Activated T-helper 1 cell treated with Interleukin-2 at 50 U/mL for 16 hours (primary cell): ENCODE data around the gene TNFRSF17.
"Not testable (repeated sequence)": the region's sequence is repeated elsewhere in the genome, so short reads cannot be mapped to it uniquely, and the experiment has no call there.

Experiments
- DNase-seq: peaks from one replicate; pipeline ENCODE4 v3.0.0-alpha.2; 2020; ENCODE audit warnings: low read depth

The TNFRSF17 gene

GRCh38 chr16:11964761-11965551, at the start of gene TNFRSF17:
Gene TNFRSF17, plus strand, starts transcription at chr16:11965210. Its CDS starts 115 bp downstream, at chr16:11965325.
- no peak for DNase-seq

DNA sequence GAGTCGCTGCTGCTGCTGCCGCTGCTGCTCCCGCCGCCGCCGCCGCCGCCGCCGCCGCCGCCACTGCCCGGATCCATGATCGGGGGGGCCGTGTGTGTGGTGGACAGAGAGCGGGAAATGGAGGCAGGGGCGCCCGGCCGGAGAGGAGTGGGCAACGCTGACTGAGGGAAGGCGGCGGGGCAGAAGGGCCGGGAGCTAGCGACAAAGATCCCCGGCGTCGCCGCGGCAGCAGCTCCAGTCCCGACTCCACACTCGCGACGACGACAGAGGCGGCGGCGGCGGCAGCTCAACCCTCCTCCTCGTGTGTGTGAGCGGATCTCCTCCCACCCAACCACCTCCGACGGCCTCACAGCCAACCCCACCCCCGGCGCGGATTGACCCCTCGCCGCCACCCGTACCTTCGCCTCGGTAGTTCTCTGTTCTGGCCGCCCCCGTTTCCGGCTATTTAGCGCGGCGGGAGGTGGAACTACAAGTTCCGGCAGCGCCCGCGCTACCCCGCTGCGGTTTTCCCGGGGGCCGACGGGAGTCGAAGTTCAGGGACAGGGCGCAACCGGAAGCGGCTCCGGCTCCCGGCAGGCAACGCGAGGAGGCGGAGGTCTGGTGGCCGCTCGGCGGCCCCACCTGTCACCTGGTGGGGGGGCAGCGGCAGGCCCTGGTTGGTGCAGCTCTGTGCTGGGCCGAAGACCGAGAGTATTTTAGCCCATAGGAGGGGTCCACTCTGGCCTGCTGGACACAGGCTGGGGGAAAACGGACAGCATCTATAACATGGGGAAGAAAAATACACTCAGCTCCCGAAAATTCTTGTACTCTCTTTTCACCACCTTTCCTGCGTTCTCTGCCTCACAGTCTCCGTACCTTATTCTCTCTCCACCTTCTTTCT, 49.1 kb upstream of the TNFRSF17 start, which contains the start of gene GSPT1:
GSPT1 (minus strand) TSS at position 313 of the 880 bp plus-strand sequence; CDS start at position 77, 236 bp downstream.
- DNase-seq: peak; percentile 99

DNA sequence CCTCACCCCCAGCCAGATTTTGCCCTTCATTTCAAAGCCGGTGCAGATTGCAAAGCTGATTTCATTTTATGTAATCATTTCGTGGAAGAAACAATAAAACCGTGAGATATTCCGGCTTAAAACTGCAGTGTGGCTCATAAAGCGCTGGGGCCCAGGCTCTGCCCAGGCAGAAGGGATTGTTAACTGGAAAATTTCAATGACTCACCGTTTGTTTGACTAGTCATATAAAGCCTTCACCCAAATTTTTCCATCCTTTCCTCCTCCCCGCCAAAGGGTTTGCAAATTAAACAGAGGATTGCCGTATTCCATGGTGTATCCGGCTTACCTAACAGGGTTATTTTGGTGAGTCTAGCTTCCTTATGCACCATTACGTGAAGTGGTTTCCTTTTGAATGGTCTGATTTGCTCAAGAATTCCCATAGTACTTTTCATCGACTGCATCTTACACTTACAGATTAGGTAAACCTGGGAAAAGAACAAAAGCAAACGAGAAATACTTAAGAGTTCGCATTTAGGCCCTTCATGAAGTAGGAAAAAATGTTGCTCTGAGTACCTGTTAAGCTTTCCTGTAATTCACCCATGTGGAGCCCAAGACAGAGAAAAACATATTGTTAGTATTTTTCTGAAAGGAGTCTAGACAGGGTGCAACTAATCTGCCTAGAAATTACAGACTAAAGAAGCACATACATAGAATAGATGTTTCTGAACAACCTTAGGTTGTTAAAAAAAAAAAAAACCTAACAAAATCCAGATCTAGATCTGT, 48.3 kb upstream of the TNFRSF17 start:
- DNase-seq: no peak

DNA sequence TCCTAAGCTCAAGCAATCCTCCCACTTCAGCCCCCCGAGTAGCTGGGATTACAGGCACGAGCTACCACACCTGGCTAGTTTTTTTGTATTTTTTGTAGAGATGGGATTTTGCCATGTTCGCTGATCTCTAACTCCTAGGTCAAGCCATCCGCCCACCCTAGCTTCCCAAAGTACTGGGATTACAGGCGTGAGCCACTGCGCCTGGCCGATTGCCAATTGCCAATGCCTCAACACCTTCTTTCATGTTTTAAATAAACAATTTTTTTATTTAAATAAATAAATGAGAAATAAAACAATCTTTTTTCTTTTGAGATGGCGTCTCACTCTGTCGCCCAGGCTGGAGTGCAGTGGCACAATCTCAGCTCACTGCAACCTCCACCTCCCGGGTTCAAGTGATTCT, 41.0 kb upstream of the TNFRSF17 start:
- not testable (repeated sequence) for DNase-seq

DNA sequence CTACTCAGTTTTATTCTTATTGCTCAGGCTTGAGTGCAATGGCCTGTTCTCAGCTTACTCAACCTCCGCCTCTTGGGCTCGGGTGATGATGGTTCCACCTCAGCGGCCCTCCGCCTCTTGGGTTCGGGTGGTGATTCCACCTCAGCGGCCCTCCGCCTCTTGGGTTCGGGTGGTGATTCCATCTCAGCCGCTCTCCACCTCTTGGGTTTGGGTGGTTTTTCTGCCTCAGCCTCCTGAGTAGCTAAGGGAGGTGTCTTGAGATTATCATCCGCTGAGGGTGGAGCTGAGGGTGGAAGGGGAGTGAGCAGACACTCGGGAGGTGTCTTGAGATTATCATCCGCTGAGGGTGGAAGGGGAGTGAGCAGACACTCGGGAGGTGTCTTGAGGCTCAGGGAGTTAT, 37.7 kb upstream of the TNFRSF17 start:
- not testable (repeated sequence) for DNase-seq

GRCh38 chr16:11941945-11942344, 23.1 kb upstream of the TNFRSF17 start, which contains the start of gene NPIPB2:
Gene NPIPB2, minus strand, starts transcription at chr16:11942045. Its CDS starts 0 bp downstream, at chr16:11942045.
- DNase-seq: not testable (repeated sequence)

DNA sequence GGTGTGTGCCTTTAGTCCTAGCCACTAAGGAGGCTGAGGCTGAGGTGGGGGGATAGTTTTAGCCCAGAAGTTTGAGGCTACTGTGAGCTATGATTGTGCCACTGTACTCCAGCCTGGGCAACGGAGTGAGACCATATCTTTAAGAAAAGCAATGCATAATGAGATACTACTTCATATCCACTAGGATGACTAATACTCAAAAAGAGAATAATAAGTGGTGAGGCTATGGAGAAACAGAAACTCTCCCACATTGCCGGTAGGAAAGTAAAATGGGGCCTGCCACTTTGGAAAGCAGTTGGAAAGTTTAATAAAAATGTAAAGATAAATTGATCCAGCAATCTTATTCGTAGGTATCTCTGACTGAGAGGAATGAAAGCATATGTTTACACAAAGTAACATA, 18.6 kb upstream of the TNFRSF17 start:
- no peak for DNase-seq

- no peak for DNase-seq
Observed at GRCh38 chr16:11948819-11949218, 16.2 kb upstream of the TNFRSF17 start.

- no peak for DNase-seq
Observed at GRCh38 chr16:11949527-11949926, 15.5 kb upstream of the TNFRSF17 start.

DNA sequence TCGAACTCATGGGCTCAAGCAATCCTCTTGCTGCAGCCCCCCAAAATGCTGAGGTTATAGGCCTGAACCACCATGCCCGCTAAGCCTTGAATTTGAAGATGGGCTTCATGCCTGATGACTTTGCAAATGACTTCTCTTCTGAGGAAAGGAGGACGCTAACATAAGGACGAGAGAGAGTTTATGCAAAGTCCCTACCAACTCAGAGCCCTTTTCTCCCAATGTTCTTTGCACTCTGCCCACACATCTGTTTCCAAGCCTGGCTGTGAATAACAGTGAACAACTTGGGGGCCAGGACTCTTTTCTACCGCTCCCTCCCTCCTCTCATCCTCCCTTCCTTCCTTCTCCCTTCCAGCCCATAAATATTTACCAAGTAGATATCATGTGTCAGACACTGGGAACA, 14.6 kb upstream of the TNFRSF17 start:
- DNase-seq: no peak

GRCh38 chr16:11953576-11953975, 11.4 kb upstream of the TNFRSF17 start:
- not testable (repeated sequence) for DNase-seq

DNA sequence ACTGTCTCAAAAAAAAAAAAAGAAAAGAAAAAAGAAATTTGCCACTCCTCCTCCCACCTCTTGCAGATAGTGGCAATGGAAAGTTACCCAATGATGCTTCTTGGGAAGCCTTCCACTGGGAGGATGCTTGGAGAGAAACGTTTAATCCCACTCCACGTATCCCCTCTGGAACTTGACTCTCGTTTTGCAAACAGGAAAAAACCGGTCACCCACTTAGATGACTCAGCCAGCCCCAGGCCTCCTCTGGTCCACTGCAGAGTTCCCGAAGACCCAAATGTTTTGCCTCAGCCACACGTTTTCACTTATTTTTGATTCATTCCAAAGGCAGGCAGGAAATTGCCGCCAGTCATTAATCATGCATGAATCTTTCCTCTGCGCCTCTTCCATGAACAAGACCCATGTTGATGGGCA, 9.3 kb upstream of the TNFRSF17 start:
- DNase-seq: no peak

- DNase-seq: no peak
Observed at GRCh38 chr16:11956558-11956957, 8.5 kb upstream of the TNFRSF17 start.

DNA sequence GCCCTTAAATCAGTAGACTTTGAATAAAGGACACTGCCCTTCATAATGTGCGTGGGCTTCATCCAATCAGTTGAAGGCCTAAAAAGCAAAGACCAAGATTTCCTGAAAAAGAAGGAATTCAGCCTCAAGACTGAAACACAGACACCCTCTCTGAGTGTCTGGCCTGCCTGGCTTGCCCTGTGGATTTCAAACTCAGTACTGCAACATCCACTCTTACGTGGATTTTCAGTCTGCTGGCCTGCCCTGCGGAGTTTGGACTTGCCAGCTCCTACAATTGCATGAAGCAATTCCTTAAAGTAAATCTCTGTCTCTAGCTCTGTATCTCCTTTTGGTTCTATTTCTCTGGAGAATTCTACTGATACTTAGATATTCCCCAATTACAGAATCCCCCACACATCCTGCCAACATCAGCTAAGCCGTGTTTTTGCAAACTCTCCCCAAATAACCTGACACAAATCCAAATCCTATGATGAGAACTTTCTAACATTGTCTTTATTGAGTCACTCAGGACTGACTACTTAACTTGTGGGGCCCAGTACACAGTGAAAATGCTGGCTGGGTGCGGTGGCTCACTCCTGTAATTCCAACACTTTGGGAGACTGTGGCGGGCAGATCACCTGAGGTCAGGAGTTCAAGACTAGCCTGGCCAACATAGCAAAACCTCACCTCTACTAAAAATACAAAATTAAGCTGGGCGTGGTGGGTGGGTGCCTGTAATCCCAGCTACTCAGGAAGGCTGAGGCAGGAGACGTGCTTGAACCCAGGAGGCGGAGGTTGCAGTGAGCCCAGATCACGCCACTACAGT, 7.2 kb upstream of the TNFRSF17 start:
- DNase-seq: no peak

DNA sequence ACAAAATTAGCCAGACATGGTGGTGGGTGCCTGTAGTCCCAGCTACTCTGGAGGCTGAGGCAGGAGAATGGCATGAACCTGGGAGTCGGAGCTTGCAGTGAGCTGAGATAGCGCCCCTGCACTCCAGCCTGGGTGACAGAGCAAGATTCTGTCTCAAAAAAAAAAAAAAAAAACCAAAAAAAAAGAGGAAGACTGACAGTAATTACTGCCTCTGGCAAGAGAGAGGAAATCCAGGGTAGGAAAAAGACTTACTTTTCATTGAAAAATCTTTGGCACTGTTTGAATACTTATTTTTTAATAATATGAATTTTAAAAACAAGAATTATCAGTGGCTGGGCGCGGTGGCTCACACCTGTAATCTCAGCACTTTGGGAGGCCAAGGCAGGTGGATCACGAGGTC, 2.6 kb upstream of the TNFRSF17 start:
- not testable (repeated sequence) for DNase-seq

DNA sequence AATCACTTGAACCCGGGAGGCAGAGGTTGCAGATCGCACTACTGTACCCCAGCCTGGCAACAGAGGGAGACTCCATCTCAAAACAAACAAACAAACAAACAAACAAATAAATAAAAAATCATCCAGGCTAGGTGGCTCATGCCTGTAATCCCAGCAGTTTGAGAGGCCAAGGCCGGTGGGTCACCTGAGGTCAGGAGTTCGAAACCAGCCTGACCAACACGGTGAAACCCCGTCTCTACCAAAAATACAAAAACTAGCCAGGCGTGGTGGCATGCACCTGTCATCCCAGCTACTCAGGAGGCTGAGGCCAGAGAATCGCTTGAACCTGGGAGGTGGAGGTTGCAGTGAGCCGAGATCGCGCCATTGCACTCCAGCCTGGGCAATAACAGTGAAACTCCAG, 2.0 kb upstream of the TNFRSF17 start:
- DNase-seq: not testable (repeated sequence)

DNA sequence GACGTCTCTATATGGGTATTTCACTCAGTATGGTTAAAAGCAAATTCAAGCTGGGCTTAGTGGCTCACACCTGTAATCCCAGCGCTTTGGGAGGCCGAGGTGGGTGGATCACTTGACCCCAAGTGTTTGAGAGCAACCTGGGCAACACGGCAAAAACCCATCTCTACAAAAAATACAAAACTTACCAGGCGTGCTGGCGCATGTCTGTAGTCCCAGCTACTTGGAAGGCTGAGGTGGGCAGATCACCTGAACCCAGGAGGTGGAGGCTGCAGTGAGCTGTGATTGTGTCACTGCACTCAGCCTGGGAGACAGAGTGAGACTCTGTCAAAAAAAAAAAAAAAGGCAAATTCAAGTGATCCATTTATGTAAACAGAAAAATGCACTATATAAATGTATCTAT, 1.3 kb upstream of the TNFRSF17 start:
- no peak for DNase-seq

- DNase-seq: no peak
Observed at GRCh38 chr16:11966173-11966572, 1.2 kb downstream of the TNFRSF17 start.

GRCh38 chr16:11967195-11967911, 2.3 kb downstream of the TNFRSF17 start:
- no peak for DNase-seq

GRCh38 chr16:11968577-11968976, 3.6 kb downstream of the TNFRSF17 start:
- no peak for DNase-seq
